NCI-H2227 treated with DMSO at 0.1 percent for 48 hours (cell line): ENCODE measurements around the gene LAMC1.

Source experiments
- DNase-seq: peaks from one replicate; lab custom pipeline; 2025; lab: John Stamatoyannopoulos, UW

LAMC1 gene

GRCh38 chr1:183021405-183022201 is 1.6 kb upstream of the LAMC1 start:
- no peak for DNase-seq

- peak; percentile 56 for DNase-seq
Observed at GRCh38 chr1:183022202-183023145, 746 bp upstream of the LAMC1 start.

DNA sequence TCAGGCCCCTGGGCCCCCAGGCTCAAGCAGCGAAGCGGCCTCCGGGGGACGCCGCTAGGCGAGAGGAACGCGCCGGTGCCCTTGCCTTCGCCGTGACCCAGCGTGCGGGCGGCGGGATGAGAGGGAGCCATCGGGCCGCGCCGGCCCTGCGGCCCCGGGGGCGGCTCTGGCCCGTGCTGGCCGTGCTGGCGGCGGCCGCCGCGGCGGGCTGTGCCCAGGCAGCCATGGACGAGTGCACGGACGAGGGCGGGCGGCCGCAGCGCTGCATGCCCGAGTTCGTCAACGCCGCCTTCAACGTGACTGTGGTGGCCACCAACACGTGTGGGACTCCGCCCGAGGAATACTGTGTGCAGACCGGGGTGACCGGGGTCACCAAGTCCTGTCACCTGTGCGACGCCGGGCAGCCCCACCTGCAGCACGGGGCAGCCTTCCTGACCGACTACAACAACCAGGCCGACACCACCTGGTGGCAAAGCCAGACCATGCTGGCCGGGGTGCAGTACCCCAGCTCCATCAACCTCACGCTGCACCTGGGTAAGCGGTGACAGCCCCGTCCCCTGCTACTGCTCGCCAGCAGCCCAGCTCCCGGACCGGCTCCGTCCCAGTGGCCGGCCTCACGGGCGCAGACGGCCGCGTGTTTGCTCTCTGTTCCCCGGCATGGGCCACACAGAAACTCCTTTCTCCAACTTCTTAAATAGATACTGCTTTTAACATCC is 539 bp downstream of the LAMC1 start:
- peak; percentile 63 for DNase-seq

DNA sequence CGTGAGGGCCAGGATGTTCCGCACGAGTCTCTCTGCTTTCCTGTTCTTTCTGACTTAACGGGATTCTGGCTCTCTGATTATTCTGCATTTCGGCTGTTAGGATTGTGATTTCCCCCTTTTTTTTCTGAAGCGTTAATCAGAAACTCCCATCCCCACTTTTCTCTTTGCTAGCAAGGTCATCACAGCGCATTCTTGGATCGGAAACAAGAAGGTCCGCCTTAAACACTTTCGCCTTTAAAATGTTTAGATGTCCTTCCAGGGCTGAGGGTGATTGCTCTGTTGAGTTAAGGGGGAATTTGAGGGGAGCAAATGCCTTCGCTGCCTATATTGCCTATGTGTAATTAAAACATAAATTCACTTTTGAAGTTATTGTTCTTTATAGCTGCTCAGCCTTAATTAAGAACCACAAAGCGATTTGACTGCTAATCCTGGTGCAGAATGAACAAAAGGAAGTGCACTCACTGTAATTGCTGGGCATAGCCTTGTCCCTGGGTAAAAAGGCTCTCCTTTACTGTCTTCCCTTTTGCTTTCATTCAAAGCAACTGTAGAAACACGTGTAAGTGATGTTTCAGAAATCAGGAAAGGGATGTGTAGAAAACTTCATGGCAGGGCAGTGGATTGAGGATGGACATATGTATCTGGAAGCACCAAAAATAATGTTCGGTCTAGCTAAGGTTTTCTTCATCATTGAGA is 1.2 kb downstream of the LAMC1 start:
- no peak for DNase-seq

DNA sequence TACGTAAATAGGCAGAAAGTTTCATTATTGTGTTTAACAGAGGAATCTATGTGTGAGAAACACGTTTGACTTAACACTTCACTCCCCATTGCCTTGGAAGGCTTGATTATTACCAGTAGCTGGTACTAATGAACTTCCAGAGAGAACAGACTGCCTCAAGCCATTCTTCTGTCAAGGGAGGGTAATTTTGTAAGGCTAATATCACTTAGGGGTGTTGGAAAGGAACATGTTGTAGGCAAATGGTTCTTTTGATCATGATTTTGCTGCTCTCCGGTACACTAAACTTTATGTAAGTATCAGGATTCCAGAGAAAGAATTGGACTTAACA is 1.8 kb downstream of the LAMC1 start:
- no peak for DNase-seq

DNA sequence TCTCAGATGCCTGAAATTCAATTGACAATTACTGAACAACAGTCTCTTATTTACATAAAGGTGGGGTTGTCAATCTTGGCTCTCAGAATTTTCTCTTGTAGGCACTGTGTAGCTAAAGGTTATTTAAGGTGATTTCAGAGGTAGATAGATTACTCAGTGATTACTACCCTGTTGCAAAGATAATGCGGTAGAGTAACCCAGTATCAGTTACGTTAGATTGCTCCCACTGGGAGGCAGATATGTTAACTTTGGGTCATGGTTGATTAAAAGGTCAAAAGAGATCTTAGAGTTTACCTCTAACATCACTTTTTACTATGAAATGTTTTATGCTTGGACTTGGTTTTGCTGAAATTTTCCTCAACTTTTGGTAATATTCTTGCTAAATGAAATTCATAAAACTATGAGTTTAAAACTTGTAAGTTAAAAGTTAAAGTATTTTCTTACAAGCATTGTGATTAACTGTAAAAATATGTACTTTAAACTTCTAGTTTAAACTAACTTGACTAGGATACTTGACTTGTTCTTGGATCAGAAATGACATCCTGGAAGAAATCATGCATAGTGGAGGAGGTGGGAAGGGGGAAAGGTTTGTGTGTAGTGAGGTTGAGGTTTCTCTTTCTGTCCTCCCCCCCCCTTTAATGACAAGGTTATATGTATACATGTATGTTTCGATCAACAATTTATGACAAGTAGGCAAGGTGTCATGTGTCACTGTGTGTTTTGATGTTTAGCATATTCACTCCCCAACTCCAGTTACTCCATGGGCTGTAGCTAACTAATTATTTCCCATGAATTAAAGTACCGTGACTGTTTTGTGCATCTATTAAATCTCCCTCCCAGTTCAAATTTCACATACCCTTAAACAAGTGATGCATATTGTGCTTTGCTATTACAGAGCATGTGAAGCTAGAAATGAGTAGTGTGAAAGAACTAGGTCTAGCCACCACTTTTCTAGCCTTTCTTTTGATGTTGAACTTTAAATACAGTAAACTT is 2.9 kb downstream of the LAMC1 start:
- DNase-seq, result no peak

GRCh38 chr1:183027031-183027430 is 3.8 kb downstream of the LAMC1 start:
- no peak for DNase-seq

DNA sequence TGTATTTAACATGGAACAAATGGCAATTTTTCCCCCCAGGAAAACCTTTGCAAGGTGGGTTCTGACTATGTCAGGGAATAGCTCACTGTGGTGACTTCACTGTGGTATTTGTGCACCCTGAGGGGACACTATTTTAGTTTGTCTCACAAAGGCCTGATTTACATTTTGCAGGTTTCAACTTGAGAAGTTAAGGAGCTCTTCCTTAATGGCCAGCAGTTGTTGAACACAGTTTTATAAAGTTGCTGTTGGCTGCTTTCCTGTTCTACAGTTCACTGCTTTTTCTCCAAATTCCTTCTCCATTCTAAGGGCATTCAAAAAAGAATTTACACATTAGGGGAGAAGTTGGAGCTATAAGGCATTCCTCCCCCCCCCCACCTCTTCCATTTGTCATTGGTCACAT is 4.6 kb downstream of the LAMC1 start:
- DNase-seq, result no peak

DNA sequence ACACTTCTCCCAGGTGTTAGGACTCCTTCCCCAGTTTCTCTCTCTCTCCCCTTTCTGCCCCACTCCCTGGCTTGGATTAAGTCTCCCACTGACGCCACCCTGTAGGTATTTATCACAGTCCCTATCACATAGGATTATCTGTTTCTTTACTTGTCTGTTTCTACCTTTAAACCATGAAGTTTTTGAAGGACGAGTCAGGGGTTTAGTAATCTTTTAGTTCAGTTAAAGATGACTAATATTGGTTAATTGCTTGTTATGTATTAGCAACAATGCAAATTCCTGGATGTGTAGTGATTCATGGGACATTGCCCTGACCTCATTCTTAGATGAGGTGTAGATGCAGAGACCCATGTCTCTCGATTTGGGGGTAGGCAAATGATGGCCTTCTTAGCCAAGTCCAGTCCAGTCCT is 6.4 kb downstream of the LAMC1 start:
- DNase-seq, result no peak

GRCh38 chr1:183030053-183030452 is 6.8 kb downstream of the LAMC1 start:
- DNase-seq, result no peak

GRCh38 chr1:183032122-183032921 is 9.1 kb downstream of the LAMC1 start:
- no peak for DNase-seq

- DNase-seq, result no peak
Observed at GRCh38 chr1:183033205-183033604, 10.0 kb downstream of the LAMC1 start.

DNA sequence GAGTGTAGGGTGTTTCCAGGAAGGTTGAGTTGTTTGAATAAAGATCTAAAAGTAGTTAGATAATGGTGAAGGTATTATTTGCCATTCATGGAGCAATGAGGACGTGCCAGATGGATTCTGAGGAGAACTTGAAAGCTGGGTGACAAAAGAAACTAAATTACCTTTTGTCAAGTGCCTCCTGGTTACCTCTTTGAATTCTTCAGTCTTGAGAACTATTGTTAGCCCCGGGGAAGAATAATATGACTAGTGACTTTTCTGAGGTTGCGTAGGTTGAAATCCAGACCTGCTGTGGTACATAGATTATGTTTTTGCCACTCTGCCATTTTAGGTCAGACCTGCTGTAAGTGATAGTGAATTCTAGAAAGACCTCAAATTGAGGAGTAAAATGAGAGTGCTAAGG is 11.5 kb downstream of the LAMC1 start:
- DNase-seq, result peak; percentile 37

- DNase-seq, result no peak
Observed at GRCh38 chr1:183038333-183038866, 15.2 kb downstream of the LAMC1 start.

DNA sequence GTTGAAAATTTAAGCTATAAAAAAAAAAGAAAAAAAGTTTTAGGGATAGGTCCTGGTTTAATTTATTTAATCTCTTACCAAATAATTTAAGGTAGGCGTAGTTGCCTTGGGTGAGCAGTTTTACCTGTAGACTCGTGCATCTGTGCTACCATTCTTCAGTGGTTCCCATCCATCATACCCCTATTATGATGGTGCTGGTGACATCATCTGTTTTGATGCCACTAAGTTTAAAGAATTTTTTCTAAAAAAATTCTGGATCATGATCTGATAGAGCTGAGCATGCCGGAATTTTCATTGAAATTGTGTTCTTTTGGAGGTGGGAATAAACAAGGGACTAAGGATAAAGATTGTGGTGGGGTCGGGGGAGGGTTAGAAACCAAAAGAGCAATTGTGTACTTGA is 15.7 kb downstream of the LAMC1 start:
- no peak for DNase-seq

GRCh38 chr1:183039330-183039729 is 16.1 kb downstream of the LAMC1 start:
- DNase-seq, result no peak

- no peak for DNase-seq
Observed at GRCh38 chr1:183039985-183040447, 16.8 kb downstream of the LAMC1 start.

GRCh38 chr1:183040547-183040971 is 17.3 kb downstream of the LAMC1 start:
- no peak for DNase-seq

DNA sequence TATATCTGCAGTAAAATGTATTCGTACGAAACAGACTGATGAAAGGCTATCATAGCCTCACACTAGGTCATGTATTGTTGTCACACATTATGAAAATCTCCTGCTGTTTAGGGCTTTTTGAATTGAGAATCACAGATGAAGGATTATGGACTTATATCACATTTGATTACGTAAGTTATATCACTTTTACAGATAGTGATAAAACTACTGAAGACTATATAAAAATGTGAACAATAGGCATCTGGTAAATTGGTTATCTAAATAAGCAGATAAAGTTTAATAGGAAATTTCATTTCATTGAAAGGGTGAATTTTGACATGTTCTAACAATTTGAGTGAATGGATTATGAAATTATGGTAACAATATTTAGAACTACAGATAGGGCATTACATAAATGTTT is 20.0 kb downstream of the LAMC1 start:
- no peak for DNase-seq
